Left lobe of liver (tissue), 2 donors: Measurements from ENCODE around the gene DNAJC11. TPM values are rescaled to one million over a fixed set of nuclear protein-coding genes. Genes with fewer than 3 reads are reported as not detected.

Experiments used
- ATAC-seq: fragments of 200-7000 bp; cut with Tn5 transposase; one replicate; pipeline ENCODE4 v1.9.1; 2020; ENCODE audit warnings: mild to moderate bottlenecking, moderate library complexity
- DNase-seq: peaks from one replicate; pipeline ENCODE4 v3.0.0-alpha.2; 2020; ENCODE audit warnings: low spot score
- total RNA-seq: library from RNA; stranded (reverse); gene quantifications from one replicate; pipeline ENCODE4 v1.2.1, GENCODE V29; 2021
- donor health status: DM: no; HTN: no; CAD: no; lungs with moderate emphysema.
- donor health status: DM: no; HTN: yes; CAD: no.

The DNAJC11 gene
- total RNA-seq, 1 donor from 2014 or later, result 29.5 TPM

- ATAC-seq, result no peak
- DNase-seq, result no peak
These were observed 74.6 kb downstream of the DNAJC11 start for GRCh38 chr1:6627031-6627430.

- DNase-seq (no peak), ATAC-seq (peak; percentile 4)
These were observed 75.9 kb downstream of the DNAJC11 start for GRCh38 chr1:6625584-6626149.

GRCh38 chr1:6624710-6625583 lies 76.7 kb downstream of the DNAJC11 start, which contains the start of gene THAP3:
Gene THAP3 (plus strand): TSS chr1:6624868. CDS start chr1:6625219, 351 bp downstream.
- peak; percentile 84 for ATAC-seq

GRCh38 chr1:6623269-6623965 lies 78.2 kb downstream of the DNAJC11 start:
- DNase-seq (peak; percentile 75), ATAC-seq (peak; percentile 10)

More at GRCh38 chr1:6624710-6625583, 76.7 kb downstream of the DNAJC11 start, which contains the start of gene THAP3:
- peak; percentile 90 for DNase-seq

- DNase-seq (no peak), ATAC-seq (peak; percentile 20)
These were observed 79.0 kb downstream of the DNAJC11 start for GRCh38 chr1:6622396-6623152.

GRCh38 chr1:6621429-6622391 lies 79.9 kb downstream of the DNAJC11 start:
- peak; percentile 79 for DNase-seq

GRCh38 chr1:6619045-6619444 lies 82.6 kb downstream of the DNAJC11 start:
- no peak for ATAC-seq

More at GRCh38 chr1:6621429-6622391, 79.9 kb downstream of the DNAJC11 start:
- ATAC-seq, result peak; percentile 67

GRCh38 chr1:6614929-6615785 lies 86.5 kb downstream of the DNAJC11 start:
- DNase-seq (no peak), ATAC-seq (no peak)

More at GRCh38 chr1:6619045-6619444, 82.6 kb downstream of the DNAJC11 start:
- no peak for DNase-seq

- peak; percentile 69 for DNase-seq
- ATAC-seq, result peak; percentile 8
These were observed 87.3 kb downstream of the DNAJC11 start for GRCh38 chr1:6614019-6614928.

GRCh38 chr1:6613361-6614018 lies 88.1 kb downstream of the DNAJC11 start, which contains the start of gene PHF13:
Gene PHF13 (plus strand): TSS chr1:6613731. CDS start chr1:6614067, 336 bp downstream.
- ATAC-seq, result peak; percentile 92
- DNase-seq, result peak; percentile 100

- DNase-seq, result peak; percentile 66
- ATAC-seq, result peak; percentile 66
These were observed 88.8 kb downstream of the DNAJC11 start for GRCh38 chr1:6612641-6613360.

GRCh38 chr1:6603915-6604558 lies 97.6 kb downstream of the DNAJC11 start:
- DNase-seq (peak; percentile 88), ATAC-seq (peak; percentile 32)

- DNase-seq, result peak; percentile 59
- ATAC-seq, result peak; percentile 18
These were observed 98.2 kb downstream of the DNAJC11 start for GRCh38 chr1:6603238-6603914.

- DNase-seq, result peak; percentile 87
- ATAC-seq, result peak; percentile 73
These were observed 98.9 kb downstream of the DNAJC11 start, which contains the start of gene KLHL21 for GRCh38 chr1:6602669-6603237. Gene KLHL21 (minus strand): TSS chr1:6602869. CDS start chr1:6602817, 52 bp downstream.
